ENCODE results near the gene EMX1. TPM values are rescaled to one million over a fixed set of nuclear protein-coding genes. Genes with fewer than 3 reads are reported as not detected.

Gene EMX1
- total and polyA plus RNA-seq, 7 donors, result 0.60 to 1.4 (median 0.71) TPM; not detected in 4

- Histone ChIP-seq H3K9me3 (no peaks in the 10 kb centered on the region), H3K4me3 (no peak overlapping the region), H3K27ac (no peak overlapping the region), H3K27me3 (peaks cover 23 to 99% (median 78%) of the 10 kb centered on the region in 3 donors), H3K36me3 (no peaks in the 10 kb centered on the region), H3K4me1 (peaks cover 0 to 17% (median 12%) of the 10 kb centered on the region in 4 donors)
- intact Hi-C loops (cut with DNase I), result no loop called here
- DNase-seq, result no peak
- WGBS, 2 donors, result 11 to 33% methylated on average over 1 of the region's 1 CpG
- no peak for TF ChIP-seq EP300 (IDR thresholded peaks at IDR 0.05)
- no peak for TF ChIP-seq CTCF (IDR thresholded peaks at IDR 0.05)
- no peak for TF ChIP-seq POLR2A (IDR thresholded peaks at IDR 0.05)
- no peak for TF ChIP-seq POLR2AphosphoS5 (IDR thresholded peaks at IDR 0.05)
These were observed 6.1 kb upstream of the EMX1 start for GRCh38 chr2:72911256-72911655.

- WGBS, 2 donors, result 20 to 24% methylated on average over 7 of the region's 7 CpGs
- peak; percentile 17 for DNase-seq
- H3K9me3 ChIP-seq, result no peaks in the 10 kb centered on the region
- no peak overlapping the region for H3K27ac ChIP-seq
- no peaks in the 10 kb centered on the region for H3K36me3 ChIP-seq
- intact Hi-C loops (cut with DNase I), result no loop called here
- peaks cover 47 to 100% (median 84%) of the 10 kb centered on the region in 3 donors for H3K27me3 ChIP-seq
- H3K4me1 ChIP-seq, result peaks cover 0 to 41% (median 35%) of the 10 kb centered on the region in 4 donors
- no peak overlapping the region for H3K4me3 ChIP-seq
- TF ChIP-seq POLR2A (IDR thresholded peaks at IDR 0.05) (no peak), POLR2AphosphoS5 (IDR thresholded peaks at IDR 0.05) (no peak), CTCF (IDR thresholded peaks at IDR 0.05) (no peak), EP300 (IDR thresholded peaks at IDR 0.05) (no peak)
These were observed 3.7 kb upstream of the EMX1 start for GRCh38 chr2:72913486-72914205.

DNA sequence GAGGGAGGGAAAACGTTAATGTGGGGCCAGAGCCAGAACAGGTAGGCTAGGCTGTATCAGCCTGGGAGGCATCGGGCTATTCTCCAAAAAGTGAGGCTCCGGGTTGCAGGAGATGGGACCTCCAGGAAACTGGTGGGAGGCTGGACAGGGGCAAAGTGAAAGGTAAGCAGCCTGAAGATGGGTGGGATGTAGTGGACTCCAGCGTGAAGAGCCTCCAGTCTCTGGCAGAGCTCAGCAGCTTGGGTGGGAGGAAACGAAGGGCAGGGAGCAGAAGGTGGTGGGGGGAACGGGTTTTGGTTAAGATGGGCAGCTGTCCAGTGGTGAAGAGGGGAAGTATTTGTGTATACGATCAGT, 3.1 kb upstream of the EMX1 start:
- DNase-seq, result peak; percentile 44
- Histone ChIP-seq H3K27ac (no peak overlapping the region), H3K27me3 (peaks cover 52 to 100% (median 90%) of the 10 kb centered on the region in 3 donors), H3K4me1 (peaks cover 0 to 44% (median 37%) of the 10 kb centered on the region in 4 donors), H3K4me3 (no peak overlapping the region), H3K9me3 (no peaks in the 10 kb centered on the region), H3K36me3 (no peaks in the 10 kb centered on the region)
- TF ChIP-seq EP300 (IDR thresholded peaks at IDR 0.05), result no peak
- TF ChIP-seq POLR2AphosphoS5 (IDR thresholded peaks at IDR 0.05), result no peak
- no peak for TF ChIP-seq CTCF (IDR thresholded peaks at IDR 0.05)
- TF ChIP-seq POLR2A (IDR thresholded peaks at IDR 0.05), result no peak
- WGBS, 2 donors, result 6 to 11% methylated on average over 7 of the region's 7 CpGs
- intact Hi-C loops (cut with DNase I), result no loop called here

DNA sequence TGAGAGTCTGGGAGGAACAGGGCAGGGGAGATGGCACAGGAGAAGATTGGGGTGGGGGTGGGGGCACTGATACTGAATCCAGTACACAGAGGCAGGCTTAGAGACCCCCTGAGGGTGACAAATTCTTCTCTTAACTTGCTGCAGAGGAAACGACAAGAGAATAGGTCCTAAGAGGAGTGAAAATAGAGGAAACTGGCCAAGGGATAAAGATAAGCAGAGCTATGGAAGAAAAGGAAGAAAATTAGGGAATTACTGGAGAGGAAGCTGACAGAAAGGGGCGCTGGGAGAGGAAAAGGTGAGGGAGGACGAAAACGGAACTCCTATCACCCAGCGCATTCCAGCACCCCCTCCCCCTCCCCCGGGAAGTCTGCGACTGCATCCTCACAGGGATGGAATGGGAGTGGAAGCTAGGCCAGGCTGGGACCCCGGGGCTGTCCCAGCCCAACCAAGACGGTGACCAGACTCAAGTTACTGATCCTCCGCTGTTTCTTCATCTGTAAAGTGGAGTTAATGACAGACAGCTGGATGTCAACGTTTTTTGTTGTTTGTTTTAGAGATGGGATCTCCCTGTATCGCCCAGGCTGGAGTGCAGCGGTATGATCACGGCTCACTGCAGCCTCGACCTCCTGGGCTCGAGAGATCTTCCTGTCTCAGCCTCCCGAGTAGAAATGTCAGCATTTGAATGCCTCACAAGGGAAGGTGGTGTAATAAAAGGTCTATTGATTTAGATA, 2.6 kb upstream of the EMX1 start:
- 3% methylated on average over 17 of the region's 17 CpGs for WGBS, 2 donors
- peaks cover 58 to 100% (median 91%) of the 10 kb centered on the region in 3 donors for H3K27me3 ChIP-seq
- peaks cover 0 to 44% (median 37%) of the 10 kb centered on the region in 4 donors for H3K4me1 ChIP-seq
- H3K36me3 ChIP-seq, result no peaks in the 10 kb centered on the region
- no peak overlapping the region for H3K4me3 ChIP-seq
- no peak overlapping the region for H3K27ac ChIP-seq
- intact Hi-C loops (cut with DNase I), result no loop called here
- peak; percentile 51 for DNase-seq
- TF ChIP-seq POLR2A (IDR thresholded peaks at IDR 0.05) (no peak), CTCF (IDR thresholded peaks at IDR 0.05) (no peak), EP300 (IDR thresholded peaks at IDR 0.05) (no peak), POLR2AphosphoS5 (IDR thresholded peaks at IDR 0.05) (no peak)
- no peaks in the 10 kb centered on the region for H3K9me3 ChIP-seq
